Measurements from ENCODE around the gene FLNB. TPM values are rescaled to one million over a fixed set of nuclear protein-coding genes. Genes with fewer than 3 reads are reported as not detected.

Gene FLNB
- total and polyA plus RNA-seq, 2 of the 8 experiments (the other 6 are each of a cell fraction or from before 2014, with no cell fraction given): 72.3 to 118 TPM

GRCh38 chr3:57961828-57962447, 46.3 kb upstream of the FLNB start (continued):
- TF ChIP-seq SUZ12 (IDR thresholded peaks at IDR 0.05; ENCODE audit: low read length) (no peak), E2F6 (IDR thresholded peaks at IDR 0.05) (peak; percentile 67), KDM1A (IDR thresholded peaks at IDR 0.05; ENCODE audit: borderline replicate concordance, low read length) (peak; percentile 80), TAF1 (IDR thresholded peaks at IDR 0.05; ENCODE audit: low read depth, low read length) (no peak), CEBPB (IDR thresholded peaks at IDR 0.05; ENCODE audit: low read depth, low read length) (peak; percentile 48; the same call in 1 of the 2 replicates), TBP (IDR thresholded peaks at IDR 0.05; ENCODE audit: low read depth, low read length) (no peak), RXRA (IDR thresholded peaks at IDR 0.05; ENCODE audit: insufficient read depth, low read depth, low read length) (no peak), BRCA1 (IDR thresholded peaks at IDR 0.05; ENCODE audit: low read depth, low read length) (no peak), RAD21 (IDR thresholded peaks at IDR 0.05 in 1 of 2, conservative IDR thresholded peaks at IDR 0.05 in 1 of 2; ENCODE audit: low read depth in 2 of 2, low read length in 2 of 2) (peak; percentile 68 to 71), KDM5A (IDR thresholded peaks at IDR 0.05; ENCODE audit: low read length) (no peak), SP2 (IDR thresholded peaks at IDR 0.05; ENCODE audit: low read length) (no peak), YY1 (IDR thresholded peaks at IDR 0.05; ENCODE audit: low read depth, low read length) (no peak), SAP30 (IDR thresholded peaks at IDR 0.05; ENCODE audit: insufficient read depth, insufficient replicate concordance, low read length) (no peak)
